B cell (primary cell): ENCODE data around the gene DDX39B. TPM values are rescaled to one million over a fixed set of nuclear protein-coding genes. Genes with fewer than 3 reads are reported as not detected.
A peak's percentile ranks its signal among the peaks of the same experiment; 100 is the strongest.

Source experiments
- ATAC-seq: fragments of 200-7000 bp; cut with Tn5 transposase; one replicate; pipeline ENCODE4 v1.10.0; 2021; ENCODE audit warnings: low read depth, mild to moderate bottlenecking, moderate number of reproducible peaks, moderate library complexity
- CTCF ChIA-PET: fragments of 350-600 bp; sonication (Branson Sonifier 250); formaldehyde crosslinking; loops from one replicate; lab custom pipeline; 2021; ENCODE audit warnings: antibody characterized with exemption, inconsistent platforms; lab: Charles Lee
- POLR2A ChIA-PET: fragments of 350-600 bp; sonication (Branson Sonifier 250); formaldehyde crosslinking; loops from one replicate; lab custom pipeline; 2021; ENCODE audit warnings: antibody characterized with exemption; lab: Charles Lee
- DNase-seq: peaks from one replicate; pipeline ENCODE4 v3.0.0; 2013
- H2AFZ ChIP-seq: 2 replicates; pipeline ENCODE4 v1.6.1; 2012; ENCODE audit warnings: mild to moderate bottlenecking, low read depth, low read length; ENCODE audit not compliant: insufficient read depth, poor library complexity, severe bottlenecking
- H3K27ac ChIP-seq, 2 donors: 1 replicate in 1 of 2; 2 replicates in 1 of 2; pipeline ENCODE4 v1.5.1; 2012 to 2013; ENCODE audit warnings: low read length in 2 of 2, mild to moderate bottlenecking in 2 of 2, moderate library complexity in 1 of 2
- H3K27me3 ChIP-seq, 4 experiments: fragments of 200-600 bp in 1 of 4; sonication (generic) in 1 of 4; replicated peaks in 1 of 4; 1 replicate in 2 of 4; 2 replicates in 2 of 4; pipeline versions ENCODE4 v1.6.1 to v1.7.0; 2013 to 2016; ENCODE audit warnings: low read length in 3 of 4, mild to moderate bottlenecking in 2 of 4, mixed read lengths in 1 of 4, moderate library complexity in 1 of 4; ENCODE audit not compliant: insufficient read depth in 4 of 4, control insufficient read depth in 3 of 4; ENCODE audit errors: control extremely low read depth in 1 of 4
- H3K36me3 ChIP-seq, 2 experiments: replicated peaks in 1 of 2; 1 replicate in 1 of 2; 2 replicates in 1 of 2; pipeline versions ENCODE4 v1.6.1 to v1.7.1; 2013; ENCODE audit warnings: low read length in 1 of 2; ENCODE audit not compliant: insufficient read depth in 2 of 2, control insufficient read depth in 1 of 2; ENCODE audit errors: control extremely low read depth in 1 of 2, extremely low read depth in 1 of 2
- H3K4me1 ChIP-seq, 2 donors: fragments of 200-600 bp in 1 of 2; sonication (generic) in 1 of 2; 1 replicate in 1 of 2; 2 replicates in 1 of 2; pipeline versions ENCODE4 v1.5.1 to v1.6.1; 2013 to 2017; ENCODE audit warnings: low read length in 2 of 2; ENCODE audit not compliant: control insufficient read depth in 2 of 2, insufficient read depth in 2 of 2
- H3K4me2 ChIP-seq: replicated peaks from 2 replicates; pipeline ENCODE3; 2012; ENCODE audit warnings: mild to moderate bottlenecking, low read depth, low read length; ENCODE audit not compliant: poor library complexity, severe bottlenecking
- H3K4me3 ChIP-seq, 5 experiments: fragments of 200-600 bp in 1 of 5; sonication (generic) in 1 of 5; 1 replicate in 3 of 5; 2 replicates in 2 of 5; pipeline versions ENCODE4 v1.5.1 to v1.7.0; 2011 to 2016; ENCODE audit warnings: low read length in 4 of 5, mild to moderate bottlenecking in 4 of 5, low read depth in 2 of 5, control low read depth in 1 of 5, moderate library complexity in 1 of 5; ENCODE audit not compliant: insufficient read depth in 1 of 5; ENCODE audit errors: control extremely low read depth in 1 of 5, extremely low read depth in 1 of 5
- H3K79me2 ChIP-seq: fragments of 200-600 bp; sonication (generic); one replicate; pipeline ENCODE4 v1.6.0; 2016; ENCODE audit warnings: low read length; ENCODE audit not compliant: control insufficient read depth, insufficient read depth
- H3K9ac ChIP-seq: fragments of 200-600 bp; sonication (generic); 2 replicates; pipeline ENCODE4 v1.6.1; 2017; ENCODE audit warnings: mild to moderate bottlenecking, low read length, moderate library complexity
- H3K9me3 ChIP-seq, 3 donors: one replicate each; pipeline versions ENCODE4 v1.6.1 to v1.7.1; 2013; ENCODE audit warnings: low read length in 2 of 3; ENCODE audit not compliant: control insufficient read depth in 2 of 3, insufficient read depth in 1 of 3; ENCODE audit errors: control extremely low read depth in 1 of 3
- H4K20me1 ChIP-seq: 2 replicates; pipeline ENCODE4 v1.6.0; 2012; ENCODE audit warnings: mild to moderate bottlenecking, low read length; ENCODE audit not compliant: insufficient read depth, control insufficient read depth, poor library complexity, severe bottlenecking
- H3K27ac Mint-ChIP-seq: one replicate; pipeline ENCODE4 v1.8.0; 2021; ENCODE audit warnings: mixed read lengths
- H3K27me3 Mint-ChIP-seq: one replicate; pipeline ENCODE4 v1.8.0; 2021; ENCODE audit warnings: mixed read lengths
- H3K4me1 Mint-ChIP-seq: one replicate; pipeline ENCODE4 v1.8.0; 2021; ENCODE audit warnings: mixed read lengths
- H3K4me3 Mint-ChIP-seq: one replicate; pipeline ENCODE4 v1.8.0; 2021; ENCODE audit warnings: mixed read lengths
- H3K9me3 Mint-ChIP-seq: one replicate; pipeline ENCODE4 v1.8.0; 2022; ENCODE audit warnings: mixed read lengths; ENCODE audit not compliant: insufficient read depth
- CTCF ChIP-seq: fragments of 200-600 bp; IDR thresholded peaks from one replicate; pipeline ENCODE4 v1.8.0; 2022; ENCODE audit warnings: antibody characterized with exemption, mild to moderate bottlenecking
- EZH2 ChIP-seq: IDR thresholded peaks from 2 replicates; pipeline ENCODE4 v1.6.1; 2012; ENCODE audit warnings: borderline replicate concordance, low read depth, mild to moderate bottlenecking, moderate library complexity, low read length; ENCODE audit not compliant: insufficient read depth, poor library complexity, severe bottlenecking
- WGBS: methylation state at CpG from one replicate; pipeline ENCODE4 v1.1.5; 2013; ENCODE audit warnings: missing lambda C conversion rate; ENCODE audit not compliant: insufficient coverage; 5-methylcytosine and 5-hydroxymethylcytosine counted together
- intact Hi-C: fragments of 100-400 bp; cut with micrococcal nuclease; formaldehyde crosslinking; loops from one replicate; pipeline ENCODE4 v1.10.0; 2022
- polyA plus RNA-seq: library from polyadenylated mRNA; depleted of rRNA; stranded (reverse); fragments of >200 nt; gene quantifications from 2 replicates; pipeline ENCODE4 v1.2.3, GENCODE V29; 2012
- total RNA-seq, 2 donors: library from RNA; stranded (reverse); fragments of 120-200 nt in 1 of 2; gene quantifications; 1 replicate in 1 of 2; 2 replicates in 1 of 2; pipeline versions ENCODE4 v1.2.3 to v1.2.4, GENCODE V29; 2013 to 2022

DDX39B gene
- total and polyA plus RNA-seq, 2 donors (not counting 1 experiment from before 2014, with no cell fraction given): 576 to 838 TPM

GRCh38 chr6:31557443-31558317, 15.9 kb upstream of the DDX39B start:
- Histone ChIP-seq H3K36me3 (peaks cover 0 to 3% of the 10 kb centered on the region in 2 experiments), H3K4me3 (peak overlapping the region in 4 of 5 experiments; percentile 32 to 61 (median 42)), H4K20me1 (peaks cover 20% of the 10 kb centered on the region), H2AFZ (no peak overlapping the region), H3K4me2 (peak overlapping the region; percentile 92), H3K79me2 (peaks cover 55% of the 10 kb centered on the region), H3K4me1 (peaks cover 68 to 69% of the 10 kb centered on the region in 2 donors), H3K27me3 (no peaks in the 10 kb centered on the region), H3K9ac (peak overlapping the region; percentile 54), H3K27ac (peak overlapping the region; percentile 80 to 87), H3K9me3 (no peaks in the 10 kb centered on the region)
- no peaks in the 10 kb centered on the region for H3K9me3 Mint-ChIP-seq
- intact Hi-C loops: loop anchor here (2.0 kb wide), 1 partner anchor 23 kb away; no protein-coding TSS in a partner anchor
- ChIA-PET CTCF (interaction anchor here (1.2 to 29.4 kb wide), 3 partner anchors 12 to 169 kb away, joined by 4 to 2241 read pairs (median 22); partner anchors contain the start of genes LST1, LTB, NCR3 and TNF), POLR2A (interaction anchor here (0.7 to 42.6 kb wide), 2 partner anchors 27 to 1516 kb away, joined by 5 to 1450 read pairs; partner anchors contain the start of genes HLA-DPA1, LST1, LTA and LTB)
- ATAC-seq: no peak
- H3K27me3 Mint-ChIP-seq: no peaks in the 10 kb centered on the region
- peaks cover 72% of the 10 kb centered on the region for H3K4me1 Mint-ChIP-seq
- H3K4me3 Mint-ChIP-seq: peak overlapping the region; percentile 45
- no peak for DNase-seq
- no peak for TF ChIP-seq EZH2
- TF ChIP-seq CTCF: no peak
- peak overlapping the region; percentile 32 for H3K27ac Mint-ChIP-seq
- 53% methylated on average over 19 of the region's 24 CpGs for WGBS
